ENCODE results near the gene TTC23.
"Not testable (repeated sequence)": the region's sequence is repeated elsewhere in the genome, so short reads cannot be mapped to it uniquely, and the experiment has no call there.

Gene TTC23

GRCh38 chr15:99117563-99118257, 131.7 kb downstream of the TTC23 start:
- no peak for DNase-seq

GRCh38 chr15:99117111-99117510, 132.3 kb downstream of the TTC23 start:
- DNase-seq: no peak

GRCh38 chr15:99115300-99116215, 133.8 kb downstream of the TTC23 start:
- no peak for DNase-seq

GRCh38 chr15:99114511-99115299, 134.7 kb downstream of the TTC23 start:
- DNase-seq: no peak

- no peak for DNase-seq
Measured at GRCh38 chr15:99113547-99114271, 135.7 kb downstream of the TTC23 start.

- not testable (repeated sequence) for DNase-seq
Measured at GRCh38 chr15:99111641-99112040, 137.7 kb downstream of the TTC23 start.

GRCh38 chr15:99110581-99111320, 138.6 kb downstream of the TTC23 start:
- DNase-seq: no peak

DNA sequence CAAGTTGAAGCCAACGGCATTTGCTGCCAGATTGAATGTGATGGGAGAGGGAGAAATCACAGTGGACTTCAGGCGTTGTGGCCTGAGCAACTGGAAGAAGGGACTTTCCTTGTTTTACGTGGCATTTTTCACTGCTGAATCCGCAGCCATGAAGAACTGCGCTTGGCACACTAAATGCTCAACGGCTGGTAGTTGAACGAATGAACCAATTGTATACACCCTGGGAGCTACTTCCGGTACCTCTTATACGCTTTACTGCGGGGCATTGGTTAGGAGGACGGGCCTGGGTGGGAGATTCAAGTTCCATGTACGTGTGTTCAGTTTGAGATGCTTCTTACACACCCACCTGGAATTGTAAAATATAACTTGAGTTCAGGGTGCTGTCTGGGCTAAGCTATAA, 139.3 kb downstream of the TTC23 start:
- DNase-seq: no peak

GRCh38 chr15:99109555-99110021, 139.8 kb downstream of the TTC23 start:
- no peak for DNase-seq

GRCh38 chr15:99108993-99109392, 140.4 kb downstream of the TTC23 start:
- no peak for DNase-seq

GRCh38 chr15:99106417-99107220, 142.8 kb downstream of the TTC23 start:
- no peak for DNase-seq

GRCh38 chr15:99105514-99106341, 143.7 kb downstream of the TTC23 start:
- no peak for DNase-seq

DNA sequence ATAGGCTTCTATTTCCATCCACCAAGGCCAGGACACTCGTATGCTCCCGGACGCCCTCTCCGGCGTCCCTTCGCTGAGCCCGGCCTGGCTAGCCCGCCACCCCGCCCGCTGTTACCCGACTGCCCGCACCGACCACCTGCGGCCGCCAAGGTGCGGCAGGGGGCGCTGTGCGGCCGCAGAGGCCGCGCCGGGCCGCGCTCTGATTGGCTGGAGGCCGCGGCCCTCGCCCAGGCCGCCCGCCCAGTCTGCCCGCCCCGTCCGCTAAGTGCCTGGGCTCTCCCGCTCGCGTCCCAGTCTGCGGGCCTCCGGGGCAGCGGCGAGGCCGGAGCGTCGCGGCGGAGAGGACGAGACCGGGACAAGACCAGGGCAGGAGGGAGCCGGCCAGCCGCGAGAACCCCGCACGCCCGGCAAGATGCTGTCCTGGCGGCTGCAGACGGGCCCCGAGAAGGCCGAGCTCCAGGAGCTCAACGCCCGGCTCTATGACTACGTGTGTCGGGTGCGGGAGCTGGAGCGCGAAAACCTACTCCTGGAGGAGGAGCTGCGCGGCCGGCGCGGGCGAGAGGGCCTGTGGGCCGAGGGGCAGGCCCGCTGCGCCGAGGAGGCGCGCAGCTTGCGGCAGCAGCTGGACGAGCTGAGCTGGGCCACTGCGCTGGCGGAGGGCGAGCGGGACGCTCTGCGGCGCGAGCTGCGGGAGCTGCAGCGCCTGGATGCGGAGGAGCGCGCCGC, 144.4 kb downstream of the TTC23 start, which contains the start of gene SYNM:
Gene SYNM, plus strand, starts transcription at position 293 of the 726 bp plus-strand sequence. Its CDS starts 120 bp downstream, at position 413.
- no peak for DNase-seq

GRCh38 chr15:99103279-99103678, 146.1 kb downstream of the TTC23 start:
- DNase-seq: no peak

DNA sequence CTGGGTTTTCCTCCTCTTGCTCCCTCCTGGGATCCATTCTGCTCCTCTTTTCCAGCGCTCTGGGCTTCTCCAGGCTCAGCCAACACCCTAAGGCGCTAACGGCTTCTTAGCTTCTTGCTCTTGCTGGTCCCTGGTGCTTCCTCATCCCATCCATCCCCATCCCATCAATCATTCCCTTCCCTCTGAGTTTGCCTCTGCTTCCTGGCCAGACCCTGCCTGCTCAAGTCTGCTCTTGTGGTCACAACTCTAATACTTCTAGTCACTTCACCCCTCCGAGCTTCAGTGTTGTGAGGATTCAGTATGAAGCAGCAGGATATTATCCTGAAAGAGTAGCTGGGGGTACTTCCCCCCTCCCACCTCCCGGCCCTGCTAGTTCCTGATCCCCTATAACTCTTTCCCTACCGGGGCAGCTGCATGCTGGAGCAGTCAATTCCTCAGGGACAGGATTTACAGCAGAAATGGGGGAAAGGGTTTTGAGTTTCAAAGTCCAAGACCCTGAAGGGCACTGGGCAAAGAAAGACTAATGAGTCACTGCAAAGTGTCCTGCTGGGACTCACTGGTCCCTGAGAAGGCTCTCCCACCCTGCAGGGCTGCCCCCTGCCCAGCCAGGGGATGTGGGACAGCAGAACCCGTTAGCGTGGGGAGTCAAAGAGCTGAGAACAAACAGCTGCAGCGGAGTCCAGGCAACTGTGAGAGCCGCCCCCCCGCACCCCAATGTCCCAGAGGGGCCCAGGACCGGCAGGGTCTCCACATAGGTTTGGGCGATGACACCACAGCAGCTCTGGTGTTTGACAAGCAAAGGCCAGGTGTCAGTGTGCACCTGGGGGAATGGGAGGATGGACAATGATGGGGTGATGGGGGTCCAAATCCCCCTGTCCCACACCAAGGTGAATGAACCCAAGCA, 146.8 kb downstream of the TTC23 start:
- no peak for DNase-seq

DNA sequence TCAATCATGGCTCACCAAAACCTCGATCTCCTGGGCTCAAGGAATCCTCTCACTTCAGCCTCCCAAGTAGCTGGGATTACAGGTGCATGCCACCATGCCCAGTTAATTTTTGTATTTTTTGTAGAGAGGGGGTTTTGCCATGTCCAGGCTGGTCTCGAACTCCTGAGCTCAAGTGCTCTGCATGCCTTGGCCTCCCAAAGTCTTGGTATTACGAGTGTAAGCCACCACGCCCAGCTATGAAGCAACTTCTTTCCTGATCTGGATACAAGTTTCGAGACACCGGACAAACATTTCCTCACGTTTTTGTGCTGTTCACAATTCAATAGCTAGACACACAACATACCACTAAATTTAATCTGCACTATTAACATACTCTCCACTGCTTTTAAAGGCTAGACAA, 147.9 kb downstream of the TTC23 start:
- DNase-seq: no peak

- peak in 1 of 2 donors; percentile 11 for DNase-seq
Measured at GRCh38 chr15:99100245-99101173, 148.9 kb downstream of the TTC23 start.

All from bone marrow (tissue), 2 donors.